ENCODE measurements around the gene HS3ST5.
"Not testable (repeated sequence)": the region's sequence is repeated elsewhere in the genome, so short reads cannot be mapped to it uniquely, and the experiment has no call there.

Gene HS3ST5

GRCh38 chr6:114090626-114091025 is 252.2 kb downstream of the HS3ST5 start:
- H3K4me3 ChIP-seq (ENCODE audit: low read depth, low read length): no peak overlapping the region
- no peak overlapping the region for H3K27ac ChIP-seq (ENCODE audit: low read depth, low read length)
- H3K36me3 ChIP-seq (ENCODE audit: control insufficient read depth, insufficient read depth, low read length): no peaks in the 10 kb centered on the region
- no peaks in the 10 kb centered on the region for H3K27me3 ChIP-seq (ENCODE audit: control insufficient read depth, insufficient read depth, low read length)
- no peaks in the 10 kb centered on the region for H3K9me3 ChIP-seq (ENCODE audit: control insufficient read depth, insufficient read depth, low read depth, low read length)
- no peaks in the 10 kb centered on the region for H3K4me1 ChIP-seq (ENCODE audit: control insufficient read depth, insufficient read depth, low read length)
- no peak overlapping the region for H3K9ac ChIP-seq (ENCODE audit: low read length)

GRCh38 chr6:114087496-114087895 is 255.3 kb downstream of the HS3ST5 start:
- Histone ChIP-seq H3K27me3 (ENCODE audit: control insufficient read depth, insufficient read depth, low read length) (no peaks in the 10 kb centered on the region), H3K4me1 (ENCODE audit: control insufficient read depth, insufficient read depth, low read length) (no peaks in the 10 kb centered on the region), H3K4me3 (ENCODE audit: low read depth, low read length) (no peak overlapping the region), H3K9me3 (ENCODE audit: control insufficient read depth, insufficient read depth, low read depth, low read length) (no peaks in the 10 kb centered on the region), H3K27ac (ENCODE audit: low read depth, low read length) (no peak overlapping the region), H3K9ac (ENCODE audit: low read length) (no peak overlapping the region), H3K36me3 (ENCODE audit: control insufficient read depth, insufficient read depth, low read length) (no peaks in the 10 kb centered on the region)

GRCh38 chr6:114085211-114085610 is 257.6 kb downstream of the HS3ST5 start:
- Histone ChIP-seq H3K4me3 (ENCODE audit: low read depth, low read length) (no peak overlapping the region), H3K9me3 (ENCODE audit: control insufficient read depth, insufficient read depth, low read depth, low read length) (no peaks in the 10 kb centered on the region), H3K27ac (ENCODE audit: low read depth, low read length) (no peak overlapping the region), H3K9ac (ENCODE audit: low read length) (no peak overlapping the region), H3K27me3 (ENCODE audit: control insufficient read depth, insufficient read depth, low read length) (no peaks in the 10 kb centered on the region), H3K4me1 (ENCODE audit: control insufficient read depth, insufficient read depth, low read length) (no peaks in the 10 kb centered on the region), H3K36me3 (ENCODE audit: control insufficient read depth, insufficient read depth, low read length) (no peaks in the 10 kb centered on the region)

- no peaks in the 10 kb centered on the region for H3K36me3 ChIP-seq (ENCODE audit: control insufficient read depth, insufficient read depth, low read length)
- H3K9ac ChIP-seq (ENCODE audit: low read length): no peak overlapping the region
- H3K4me3 ChIP-seq (ENCODE audit: low read depth, low read length): no peak overlapping the region
- no peaks in the 10 kb centered on the region for H3K9me3 ChIP-seq (ENCODE audit: control insufficient read depth, insufficient read depth, low read depth, low read length)
- no peak overlapping the region for H3K27ac ChIP-seq (ENCODE audit: low read depth, low read length)
- no peaks in the 10 kb centered on the region for H3K4me1 ChIP-seq (ENCODE audit: control insufficient read depth, insufficient read depth, low read length)
- no peaks in the 10 kb centered on the region for H3K27me3 ChIP-seq (ENCODE audit: control insufficient read depth, insufficient read depth, low read length)
These were observed 258.4 kb downstream of the HS3ST5 start for GRCh38 chr6:114084327-114084890.

GRCh38 chr6:114083251-114083650 is 259.6 kb downstream of the HS3ST5 start:
- Histone ChIP-seq H3K36me3 (ENCODE audit: control insufficient read depth, insufficient read depth, low read length) (no peaks in the 10 kb centered on the region), H3K4me3 (ENCODE audit: low read depth, low read length) (no peak overlapping the region), H3K27ac (ENCODE audit: low read depth, low read length) (no peak overlapping the region), H3K9me3 (ENCODE audit: control insufficient read depth, insufficient read depth, low read depth, low read length) (no peaks in the 10 kb centered on the region), H3K4me1 (ENCODE audit: control insufficient read depth, insufficient read depth, low read length) (no peaks in the 10 kb centered on the region), H3K27me3 (ENCODE audit: control insufficient read depth, insufficient read depth, low read length) (no peaks in the 10 kb centered on the region), H3K9ac (ENCODE audit: low read length) (no peak overlapping the region)

GRCh38 chr6:114081730-114082129 is 261.1 kb downstream of the HS3ST5 start:
- H3K27me3 ChIP-seq (ENCODE audit: control insufficient read depth, insufficient read depth, low read length): no peaks in the 10 kb centered on the region
- no peak overlapping the region for H3K27ac ChIP-seq (ENCODE audit: low read depth, low read length)
- no peaks in the 10 kb centered on the region for H3K9me3 ChIP-seq (ENCODE audit: control insufficient read depth, insufficient read depth, low read depth, low read length)
- 0 out of 2 replicates have a peak, but pooled peaks cover 3% of the 10 kb centered on the region for H3K4me1 ChIP-seq (ENCODE audit: control insufficient read depth, insufficient read depth, low read length)
- H3K36me3 ChIP-seq (ENCODE audit: control insufficient read depth, insufficient read depth, low read length): no peaks in the 10 kb centered on the region
- H3K4me3 ChIP-seq (ENCODE audit: low read depth, low read length): no peak overlapping the region
- no peak overlapping the region for H3K9ac ChIP-seq (ENCODE audit: low read length)

GRCh38 chr6:114080891-114081510 is 261.8 kb downstream of the HS3ST5 start:
- Histone ChIP-seq H3K27ac (ENCODE audit: low read depth, low read length) (no peak overlapping the region), H3K36me3 (ENCODE audit: control insufficient read depth, insufficient read depth, low read length) (no peaks in the 10 kb centered on the region), H3K27me3 (ENCODE audit: control insufficient read depth, insufficient read depth, low read length) (no peaks in the 10 kb centered on the region), H3K4me1 (ENCODE audit: control insufficient read depth, insufficient read depth, low read length) (0 out of 2 replicates have a peak, but pooled peaks cover 5% of the 10 kb centered on the region), H3K9ac (ENCODE audit: low read length) (no peak overlapping the region), H3K9me3 (ENCODE audit: control insufficient read depth, insufficient read depth, low read depth, low read length) (no peaks in the 10 kb centered on the region), H3K4me3 (ENCODE audit: low read depth, low read length) (no peak overlapping the region)

- H3K27me3 ChIP-seq (ENCODE audit: control insufficient read depth, insufficient read depth, low read length); H3K4me3 ChIP-seq (ENCODE audit: low read depth, low read length); H3K9me3 ChIP-seq (ENCODE audit: control insufficient read depth, insufficient read depth, low read depth, low read length); H3K27ac ChIP-seq (ENCODE audit: low read depth, low read length); H3K9ac ChIP-seq (ENCODE audit: low read length); H3K36me3 ChIP-seq (ENCODE audit: control insufficient read depth, insufficient read depth, low read length); H3K4me1 ChIP-seq (ENCODE audit: control insufficient read depth, insufficient read depth, low read length): not testable (repeated sequence)
These were observed 262.4 kb downstream of the HS3ST5 start for GRCh38 chr6:114080410-114080809.

GRCh38 chr6:114075777-114076176 is 267.0 kb downstream of the HS3ST5 start:
- Histone ChIP-seq H3K9ac (ENCODE audit: low read length) (no peak overlapping the region), H3K27me3 (ENCODE audit: control insufficient read depth, insufficient read depth, low read length) (no peaks in the 10 kb centered on the region), H3K36me3 (ENCODE audit: control insufficient read depth, insufficient read depth, low read length) (no peaks in the 10 kb centered on the region), H3K27ac (ENCODE audit: low read depth, low read length) (no peak overlapping the region), H3K4me1 (ENCODE audit: control insufficient read depth, insufficient read depth, low read length) (0 out of 2 replicates have a peak, but pooled peaks cover 5% of the 10 kb centered on the region), H3K4me3 (ENCODE audit: low read depth, low read length) (no peak overlapping the region), H3K9me3 (ENCODE audit: control insufficient read depth, insufficient read depth, low read depth, low read length) (no peaks in the 10 kb centered on the region)

- Histone ChIP-seq H3K27ac (ENCODE audit: low read depth, low read length) (no peak overlapping the region), H3K4me1 (ENCODE audit: control insufficient read depth, insufficient read depth, low read length) (0 out of 2 replicates have a peak, but pooled peaks cover 5% of the 10 kb centered on the region)
These were observed 267.5 kb downstream of the HS3ST5 start for GRCh38 chr6:114075300-114075699.

GRCh38 chr6:114068771-114069170 is 274.1 kb downstream of the HS3ST5 start:
- Histone ChIP-seq H3K4me3 (ENCODE audit: low read depth, low read length) (no peak overlapping the region), H3K9ac (ENCODE audit: low read length) (no peak overlapping the region), H3K27ac (ENCODE audit: low read depth, low read length) (no peak overlapping the region), H3K36me3 (ENCODE audit: control insufficient read depth, insufficient read depth, low read length) (no peaks in the 10 kb centered on the region), H3K27me3 (ENCODE audit: control insufficient read depth, insufficient read depth, low read length) (no peaks in the 10 kb centered on the region), H3K9me3 (ENCODE audit: control insufficient read depth, insufficient read depth, low read depth, low read length) (no peaks in the 10 kb centered on the region), H3K4me1 (ENCODE audit: control insufficient read depth, insufficient read depth, low read length) (no peaks in the 10 kb centered on the region)

More at GRCh38 chr6:114075300-114075699, 267.5 kb downstream of the HS3ST5 start:
- Histone ChIP-seq H3K4me3 (ENCODE audit: low read depth, low read length) (no peak overlapping the region), H3K27me3 (ENCODE audit: control insufficient read depth, insufficient read depth, low read length) (no peaks in the 10 kb centered on the region), H3K9me3 (ENCODE audit: control insufficient read depth, insufficient read depth, low read depth, low read length) (no peaks in the 10 kb centered on the region), H3K36me3 (ENCODE audit: control insufficient read depth, insufficient read depth, low read length) (no peaks in the 10 kb centered on the region), H3K9ac (ENCODE audit: low read length) (no peak overlapping the region)

Measured in HUES6 (cell line).